Fibroblast of skin of right quadriceps (primary cell): ENCODE data around the gene ARHGDIB.

Experiments
- DNase-seq: peaks from one replicate; pipeline ENCODE4 v3.0.0-alpha.2; 2013

ARHGDIB gene

GRCh38 chr12:14961466-14962152 is at the start of gene ARHGDIB:
Gene ARHGDIB (minus strand): TSS chr12:14961601. CDS start chr12:14950712, 10,889 bp downstream.
- peak; percentile 65 for DNase-seq

DNA sequence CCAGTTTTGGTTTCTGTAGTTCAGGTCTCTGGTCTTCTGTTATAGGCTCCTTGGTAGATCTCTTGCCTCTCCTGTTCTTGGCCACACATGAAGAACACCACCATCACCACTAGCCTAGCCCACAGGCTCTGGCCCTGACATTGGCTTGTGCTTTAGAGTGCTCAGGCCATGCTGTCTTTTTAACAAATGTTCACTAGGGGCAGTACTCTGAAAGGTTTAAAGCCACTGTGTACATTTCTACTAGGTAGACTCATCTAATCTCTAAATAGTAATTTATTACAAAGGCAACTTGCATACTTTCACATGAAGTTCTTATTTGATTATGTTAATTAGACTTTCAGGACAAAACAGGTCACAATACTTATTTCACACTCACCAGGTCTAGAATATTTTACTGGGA is 49.8 kb upstream of the ARHGDIB start:
- DNase-seq, result no peak

GRCh38 chr12:15007551-15007950 is 46.1 kb upstream of the ARHGDIB start:
- DNase-seq, result no peak

- no peak for DNase-seq
These were observed 43.7 kb upstream of the ARHGDIB start for GRCh38 chr12:15005064-15005463.

DNA sequence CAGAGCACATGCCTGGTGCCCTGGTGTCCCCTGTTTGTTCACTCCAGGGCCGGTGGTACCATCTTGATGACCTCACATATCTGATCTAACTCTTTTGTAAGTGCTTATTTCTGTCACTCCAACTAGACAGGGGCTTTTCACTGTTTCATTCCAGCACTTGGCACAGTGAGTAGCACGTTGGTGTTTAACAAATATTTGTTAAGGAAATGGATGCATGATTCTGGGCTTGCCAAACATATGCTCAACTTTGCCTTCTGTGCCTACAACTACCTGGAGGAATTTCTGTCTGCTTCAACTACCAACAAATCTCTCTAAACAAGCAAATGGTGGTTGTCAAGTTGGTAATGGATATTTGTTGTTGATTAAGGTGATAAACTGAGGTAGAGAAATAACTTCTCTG is 43.0 kb upstream of the ARHGDIB start:
- no peak for DNase-seq

- DNase-seq, result peak; percentile 9
These were observed 40.5 kb upstream of the ARHGDIB start for GRCh38 chr12:15001733-15002382.

- DNase-seq, result no peak
These were observed 39.2 kb upstream of the ARHGDIB start for GRCh38 chr12:15000575-15000974.

- DNase-seq, result no peak
These were observed 38.4 kb upstream of the ARHGDIB start for GRCh38 chr12:14999695-15000365.

DNA sequence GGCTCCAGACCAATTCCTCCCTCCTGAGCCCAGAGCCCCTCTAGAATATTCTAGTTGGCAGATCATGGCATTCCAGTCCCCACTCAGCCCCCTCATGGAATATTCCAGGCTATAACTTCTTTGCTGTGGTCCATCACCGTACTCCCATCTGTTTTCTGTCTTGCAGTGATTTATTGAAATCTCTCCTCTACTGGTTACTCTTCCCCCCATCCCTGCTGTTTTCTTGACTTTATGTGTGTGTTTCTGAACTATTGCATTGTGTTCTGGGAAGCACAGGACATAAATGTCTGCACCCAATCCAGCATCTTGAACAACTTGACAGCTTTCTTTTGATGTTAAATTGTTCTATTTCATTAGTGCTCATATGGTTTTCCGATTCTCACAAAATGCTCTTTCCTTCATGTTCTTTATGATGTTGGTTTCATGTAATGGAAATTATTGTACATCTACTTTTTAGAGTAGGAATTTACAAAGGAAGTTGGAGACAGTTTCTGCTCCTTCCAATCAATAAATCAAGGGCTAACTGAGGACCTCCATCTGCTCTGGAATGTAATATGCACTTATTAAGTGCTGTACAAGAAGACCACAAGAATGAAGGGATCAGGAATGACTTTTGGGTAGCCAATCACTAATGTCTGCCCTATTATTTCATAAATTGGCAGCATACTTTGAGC is 37.8 kb upstream of the ARHGDIB start:
- DNase-seq, result peak; percentile 86

GRCh38 chr12:14997998-14998397 is 36.6 kb upstream of the ARHGDIB start:
- no peak for DNase-seq

DNA sequence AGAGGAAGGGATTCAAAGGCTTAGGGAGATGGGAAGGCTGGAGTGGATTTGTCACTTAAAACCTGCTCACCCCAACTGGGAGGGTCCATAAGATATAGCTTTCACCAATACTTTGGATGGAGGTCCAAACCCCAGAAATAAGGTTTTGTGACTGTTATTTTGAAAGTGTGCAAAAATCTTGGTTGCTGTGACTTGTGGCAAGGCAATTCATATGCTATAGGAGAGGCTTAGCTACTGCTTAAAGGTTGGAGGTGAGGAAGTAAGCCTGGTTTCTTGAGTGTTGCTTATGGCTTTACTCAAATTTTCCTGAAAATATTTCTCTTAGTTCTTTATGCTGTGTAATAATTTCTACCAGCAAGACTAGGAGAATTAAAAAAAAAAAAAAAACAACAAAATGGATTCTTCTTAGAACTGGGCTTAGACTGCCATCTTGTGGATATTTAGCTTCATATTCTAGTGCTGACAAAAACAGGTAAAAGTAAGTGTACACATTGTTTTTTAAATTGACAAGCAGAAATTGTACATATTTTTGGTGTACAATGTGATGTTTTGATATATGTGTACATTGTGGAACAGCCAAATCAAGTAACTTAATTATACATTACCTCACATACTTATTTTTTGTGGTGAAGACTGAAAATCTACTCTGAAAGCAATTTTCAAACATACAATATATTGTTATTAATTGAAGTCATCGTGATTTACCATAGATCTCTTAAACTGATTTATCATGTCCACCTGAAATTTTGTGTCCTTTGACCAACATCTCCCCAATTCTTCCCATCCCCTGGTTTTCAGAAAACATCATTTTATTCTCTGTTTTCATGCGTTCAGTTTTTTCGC is 34.4 kb upstream of the ARHGDIB start:
- DNase-seq, result peak; percentile 60

DNA sequence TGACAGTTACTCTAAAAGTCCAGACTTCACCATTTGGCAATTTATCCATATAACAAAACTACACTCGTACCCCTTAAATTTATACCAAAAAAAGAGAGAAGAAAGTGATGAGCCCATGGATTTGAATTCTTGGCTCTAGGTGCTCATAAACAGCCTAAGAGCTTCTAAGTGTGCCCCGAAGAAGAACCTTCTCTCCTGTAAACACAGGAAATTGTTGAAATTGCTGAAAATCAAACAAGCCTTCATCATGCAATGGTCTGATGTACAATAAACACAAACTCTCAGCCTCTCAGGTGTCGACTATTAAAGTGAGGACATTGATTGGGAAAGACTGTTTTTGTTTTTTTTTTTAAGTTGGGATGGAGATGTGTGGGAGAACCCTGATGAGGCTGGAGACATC is 33.2 kb upstream of the ARHGDIB start:
- DNase-seq, result no peak

DNA sequence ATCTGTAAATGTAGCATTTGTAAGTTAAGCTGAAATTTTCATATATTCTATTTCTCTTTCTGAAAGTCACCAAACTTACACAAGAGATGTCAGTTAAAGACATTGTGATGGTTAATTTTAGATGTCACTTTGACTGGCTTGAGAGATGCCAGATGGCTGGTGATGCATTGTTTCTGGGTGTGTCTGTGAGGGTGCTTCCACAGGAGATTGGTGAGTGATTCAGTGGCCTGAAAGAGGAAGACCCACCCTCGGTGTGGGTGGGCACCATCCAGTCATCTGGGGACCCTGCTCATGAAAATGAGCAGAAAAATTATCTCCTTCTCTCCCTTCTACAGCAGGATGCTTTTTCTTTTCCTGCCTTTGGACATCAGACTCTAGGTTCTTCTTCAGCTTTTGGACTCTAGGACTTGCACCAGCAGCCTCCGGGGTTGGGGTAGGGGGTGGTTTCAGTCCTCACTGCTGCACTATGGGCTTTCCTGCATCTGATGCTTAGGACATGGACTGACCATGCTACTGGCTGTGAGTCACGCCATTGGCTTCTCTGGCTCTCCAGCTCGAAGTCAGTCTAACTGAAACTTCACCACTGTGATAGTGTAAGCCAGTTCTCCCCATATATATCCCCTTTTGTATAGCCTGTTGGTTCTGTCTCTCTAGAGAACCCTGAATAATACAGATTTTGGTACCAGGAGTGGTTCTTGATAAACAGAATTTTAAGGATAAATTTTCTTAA is 32.3 kb upstream of the ARHGDIB start:
- DNase-seq, result peak; percentile 14

DNA sequence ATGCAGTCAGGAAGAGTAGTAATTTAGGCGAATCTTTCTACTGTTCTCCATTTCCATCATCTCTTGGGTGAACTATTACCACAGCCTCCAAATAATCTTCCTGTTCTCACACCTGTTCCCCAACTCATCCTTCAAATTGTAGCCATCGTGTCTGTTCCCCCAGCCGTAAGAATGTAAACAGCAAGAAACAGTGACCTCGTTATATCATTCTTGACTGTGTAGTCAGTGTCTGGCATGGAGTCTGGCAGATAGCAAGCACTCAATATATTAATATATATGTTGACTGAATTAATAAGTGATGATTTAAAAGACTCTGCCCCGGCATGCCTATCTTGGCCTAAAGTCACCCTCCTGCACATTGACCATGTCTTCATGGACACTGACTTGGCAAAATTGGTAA is 31.7 kb upstream of the ARHGDIB start:
- no peak for DNase-seq

GRCh38 chr12:14992673-14993072 is 31.3 kb upstream of the ARHGDIB start:
- DNase-seq, result no peak

DNA sequence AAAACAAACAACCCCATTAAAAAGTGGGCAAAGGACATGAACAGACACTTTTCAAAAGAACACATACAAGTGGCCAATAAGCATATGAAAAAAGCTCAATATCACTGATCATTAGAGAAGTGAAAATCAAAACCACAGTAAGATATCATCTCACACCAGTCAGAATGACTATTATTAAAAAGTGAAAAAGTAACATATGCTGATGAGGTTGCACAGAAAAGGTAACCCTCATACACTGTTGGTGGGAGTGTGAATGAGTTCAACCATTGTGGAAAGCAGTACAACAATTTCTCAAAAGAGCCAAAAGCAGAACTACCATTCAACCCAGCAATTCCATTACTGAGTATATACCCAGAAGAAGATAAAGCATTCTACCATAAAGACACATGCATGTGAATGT is 29.7 kb upstream of the ARHGDIB start:
- no peak for DNase-seq

DNA sequence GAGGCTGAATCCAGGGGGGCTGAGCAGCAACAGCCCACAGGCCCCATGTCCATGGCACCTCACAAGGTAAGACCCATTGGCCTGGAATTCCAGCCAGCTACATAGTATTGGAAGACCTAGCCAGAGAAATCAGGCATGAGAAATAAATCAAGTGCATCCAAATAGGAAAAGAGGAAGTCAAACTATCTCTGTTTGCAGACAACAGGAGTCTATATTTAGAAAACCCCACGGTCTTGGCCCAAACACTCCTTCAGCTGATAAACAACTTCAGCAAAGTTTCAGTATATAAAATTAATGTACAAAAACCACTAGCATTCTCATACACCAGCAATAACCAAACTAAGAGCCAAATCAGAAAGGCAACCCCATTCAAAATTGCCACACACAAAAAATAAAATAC is 28.4 kb upstream of the ARHGDIB start:
- no peak for DNase-seq

DNA sequence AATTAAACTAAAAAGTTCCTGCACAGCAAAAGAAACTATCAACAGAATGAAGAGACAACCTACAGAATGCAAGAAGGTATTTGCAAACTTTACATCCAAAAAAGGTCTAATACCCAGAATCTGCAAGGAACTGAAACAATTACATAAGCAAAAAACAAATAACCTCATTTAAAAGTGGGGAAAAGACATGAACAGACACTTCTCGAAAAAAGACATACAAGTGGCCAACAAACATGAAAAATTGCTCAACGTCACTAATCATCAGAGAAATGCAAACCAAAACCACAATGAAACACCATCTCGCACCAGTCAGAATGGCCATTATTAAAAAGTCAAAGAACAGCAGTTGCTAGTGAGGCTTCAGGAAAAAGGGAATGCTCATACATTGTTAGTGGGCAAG is 26.6 kb upstream of the ARHGDIB start:
- no peak for DNase-seq

DNA sequence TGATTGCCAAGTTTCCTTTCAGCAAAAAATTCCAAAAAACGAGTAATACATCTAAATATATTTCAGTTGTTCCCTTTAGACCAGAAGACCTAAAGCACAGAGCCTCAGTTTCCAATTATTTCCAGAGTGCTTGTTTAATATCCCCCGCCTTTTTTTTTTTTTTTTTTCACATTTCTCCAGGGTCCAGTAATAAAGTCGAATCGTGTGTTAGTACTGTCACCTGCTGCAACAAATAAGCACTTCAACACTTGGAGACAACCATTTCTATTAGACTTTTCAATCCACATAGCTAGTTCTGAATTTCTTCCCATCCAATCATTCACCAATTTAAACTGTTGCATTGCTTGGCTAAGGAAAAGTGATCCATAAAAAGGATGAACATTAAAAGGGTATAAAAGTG is 25.0 kb upstream of the ARHGDIB start:
- DNase-seq, result no peak

DNA sequence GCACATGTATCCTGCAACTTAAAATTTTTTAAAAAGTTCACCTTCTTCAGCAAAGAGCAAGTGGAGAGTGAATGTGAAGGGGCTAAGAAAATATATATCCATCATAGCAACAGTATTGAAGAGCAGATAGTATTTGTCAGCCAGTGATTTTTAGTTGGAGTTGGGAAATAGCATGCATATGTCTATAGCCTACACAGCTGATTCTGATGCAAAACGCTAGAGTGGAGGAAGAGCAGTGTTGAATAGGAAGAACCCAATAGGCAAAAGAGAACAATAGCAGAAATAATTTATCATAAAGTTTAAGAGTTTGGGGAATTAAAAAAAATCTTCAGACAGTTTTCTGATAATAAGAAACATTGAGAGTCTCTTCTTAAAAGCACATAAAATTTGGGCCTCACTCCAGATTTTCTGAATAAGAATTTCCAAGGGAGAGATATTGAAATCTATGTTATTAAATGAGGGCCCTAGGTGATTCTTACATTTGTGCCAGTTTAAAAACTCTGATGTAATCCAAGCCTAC is 23.4 kb upstream of the ARHGDIB start:
- no peak for DNase-seq

DNA sequence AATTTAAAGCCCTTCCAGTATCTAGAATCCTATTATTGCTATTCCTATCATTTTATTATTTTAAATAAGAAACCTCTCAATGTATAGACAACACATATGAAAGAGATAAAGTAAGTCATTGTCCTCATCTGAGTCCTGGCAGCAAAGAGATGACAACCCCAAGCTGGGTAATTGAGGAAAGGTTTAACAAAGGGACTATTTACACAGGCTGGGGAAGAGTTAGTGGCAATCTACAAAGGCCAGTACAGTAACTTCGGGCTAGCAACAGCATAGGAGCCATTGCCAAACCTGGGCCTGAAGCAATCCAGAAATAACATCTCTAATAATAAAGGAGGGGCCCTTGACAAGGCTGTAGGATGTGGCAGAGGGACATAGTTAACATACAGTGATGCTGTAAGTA is 22.6 kb upstream of the ARHGDIB start:
- no peak for DNase-seq

DNA sequence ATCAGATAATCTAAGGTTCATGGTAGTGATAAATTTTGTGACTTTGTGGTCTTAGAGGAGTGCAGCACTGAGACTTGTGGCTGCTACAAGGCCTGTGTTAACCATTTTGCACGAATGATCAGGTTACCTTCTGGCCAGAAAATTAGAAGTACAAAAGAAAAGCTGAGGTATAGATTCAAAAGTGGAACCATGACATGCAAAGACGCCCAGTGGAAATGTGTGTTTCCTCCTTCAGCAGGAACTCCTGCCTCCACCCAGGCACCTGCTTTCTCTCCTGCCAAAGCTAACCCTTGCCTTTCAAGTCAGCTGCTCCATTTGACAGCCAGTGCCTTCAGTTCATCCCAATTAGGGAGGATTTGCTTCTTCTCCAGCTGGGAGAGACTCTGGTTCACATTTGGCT is 21.6 kb upstream of the ARHGDIB start:
- DNase-seq, result no peak
